HG02678 (cell line): ENCODE measurements around the gene TMEM234.

Experiments used
- ATAC-seq: cut with Tn5 transposase; IDR thresholded peaks from one replicate; pipeline ENCODE4 v1.9.1; 2021; ENCODE audit warnings: mild to moderate bottlenecking, moderate library complexity; ENCODE audit not compliant: unreplicated experiment

Gene TMEM234

GRCh38 chr1:32240140-32240951, 18.2 kb upstream of the TMEM234 start:
- ATAC-seq: peak; percentile 34

DNA sequence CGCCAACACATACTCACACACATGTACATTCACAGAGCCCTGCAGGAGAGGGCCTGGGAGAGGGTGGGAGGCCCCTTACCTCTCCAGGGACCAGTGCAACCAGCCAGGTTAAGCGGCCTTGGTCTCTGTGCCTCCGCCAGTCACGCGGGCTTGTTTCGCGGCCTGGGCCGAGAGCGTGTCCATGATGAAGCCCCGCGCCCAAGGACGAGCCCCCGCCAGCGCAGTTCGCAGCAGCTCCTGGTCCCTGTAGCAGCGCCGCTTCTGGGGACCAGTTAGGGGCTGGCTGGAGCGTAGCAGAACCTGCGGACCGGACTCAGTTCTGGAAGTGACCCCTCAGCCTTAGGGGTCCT, 17.6 kb upstream of the TMEM234 start:
- ATAC-seq: no peak

GRCh38 chr1:32239337-32239736, 17.2 kb upstream of the TMEM234 start:
- ATAC-seq: no peak

GRCh38 chr1:32234792-32235191, 12.6 kb upstream of the TMEM234 start:
- no peak for ATAC-seq

GRCh38 chr1:32232558-32233304, 10.6 kb upstream of the TMEM234 start:
- ATAC-seq: no peak

DNA sequence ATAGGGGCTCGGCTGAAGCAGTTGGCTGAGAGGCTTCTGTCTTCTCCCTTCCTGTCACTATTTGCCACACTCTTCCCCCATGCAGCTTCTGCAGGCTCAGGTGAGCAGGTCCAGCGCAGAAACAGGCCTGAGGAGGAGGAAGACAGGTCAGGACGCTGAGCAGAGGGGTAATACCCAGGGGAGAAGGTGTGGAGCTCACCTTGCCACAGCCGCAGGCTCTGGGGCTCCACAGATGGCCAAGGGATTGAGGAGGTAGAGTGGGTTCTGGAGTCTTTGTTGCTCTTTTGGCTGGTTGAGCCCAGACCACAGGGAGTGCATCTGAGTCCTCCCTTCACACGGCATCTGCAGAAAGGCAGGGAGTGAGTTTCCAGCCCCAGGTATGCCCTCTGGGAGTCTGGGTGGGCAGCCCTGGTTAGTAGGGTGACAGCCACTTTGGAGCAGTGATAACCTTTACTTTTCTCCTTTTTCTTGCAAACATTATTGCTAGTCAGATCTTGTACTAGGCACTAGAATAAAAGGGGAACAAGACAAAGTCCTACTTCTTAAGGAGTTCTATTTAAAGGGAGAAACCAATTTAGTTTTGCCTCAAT, 9.8 kb upstream of the TMEM234 start:
- no peak for ATAC-seq

DNA sequence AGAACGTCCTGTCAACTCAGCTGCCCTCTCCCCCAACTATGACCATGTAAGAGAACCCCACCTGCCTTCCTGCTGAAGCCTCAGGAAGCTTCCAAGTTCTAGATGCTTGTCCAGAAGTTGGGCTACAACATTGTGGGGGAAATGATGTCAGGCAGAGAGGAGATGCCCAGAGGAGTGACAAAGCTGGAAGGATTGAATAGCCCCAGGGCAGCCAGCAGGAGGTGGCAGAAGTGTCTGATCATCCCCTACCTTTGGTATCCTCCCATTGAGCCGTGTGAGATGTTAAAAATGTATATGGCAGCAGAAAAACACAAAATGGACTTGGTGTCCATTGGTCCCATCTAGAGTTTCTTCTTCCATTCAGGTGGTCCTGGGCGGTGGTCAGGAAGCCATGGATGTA, 6.6 kb upstream of the TMEM234 start:
- ATAC-seq: no peak

- ATAC-seq: no peak
Measured at GRCh38 chr1:32224285-32224684, 2.1 kb upstream of the TMEM234 start.

GRCh38 chr1:32223683-32224082, 1.5 kb upstream of the TMEM234 start:
- ATAC-seq: no peak

DNA sequence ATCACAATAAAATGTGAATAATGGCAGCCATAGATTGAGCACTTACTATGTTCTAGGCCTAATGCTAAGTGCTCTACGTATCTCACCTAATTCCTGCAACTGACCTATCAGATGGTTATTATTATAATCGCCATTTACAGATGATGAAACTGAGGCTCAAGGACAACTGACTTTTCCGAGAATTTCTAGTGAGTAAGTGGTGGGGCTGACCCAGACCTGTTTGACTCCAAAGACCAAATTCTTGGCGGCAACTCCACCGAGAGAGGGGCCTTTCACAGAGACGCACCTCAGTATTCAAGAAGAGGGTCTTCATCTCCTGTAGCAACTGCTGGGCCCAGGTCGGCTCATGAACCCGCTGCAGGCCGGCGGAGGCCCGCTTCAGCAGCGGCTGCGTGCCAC, 573 bp downstream of the TMEM234 start:
- no peak for ATAC-seq

GRCh38 chr1:32220746-32221580, 1.2 kb downstream of the TMEM234 start:
- ATAC-seq: no peak

DNA sequence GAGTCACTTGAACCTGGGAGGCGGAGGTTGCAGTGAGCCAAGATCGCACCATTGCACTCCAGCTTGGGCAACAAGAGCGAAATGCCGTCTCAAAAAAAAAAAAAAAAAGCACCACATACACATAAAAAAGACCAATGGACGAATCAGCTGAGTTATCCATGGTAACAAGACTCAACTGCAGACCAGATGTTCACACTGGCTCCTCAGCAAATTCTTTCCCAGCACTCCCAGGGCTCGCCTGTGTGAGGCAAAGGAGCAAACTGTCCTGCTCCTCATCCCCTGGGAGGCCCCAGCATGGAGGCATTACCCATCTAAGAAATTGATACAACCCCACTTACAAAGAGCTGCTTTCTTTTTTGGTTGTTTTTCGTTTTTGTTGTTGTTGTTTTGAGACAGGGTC, 3.1 kb downstream of the TMEM234 start:
- no peak for ATAC-seq

DNA sequence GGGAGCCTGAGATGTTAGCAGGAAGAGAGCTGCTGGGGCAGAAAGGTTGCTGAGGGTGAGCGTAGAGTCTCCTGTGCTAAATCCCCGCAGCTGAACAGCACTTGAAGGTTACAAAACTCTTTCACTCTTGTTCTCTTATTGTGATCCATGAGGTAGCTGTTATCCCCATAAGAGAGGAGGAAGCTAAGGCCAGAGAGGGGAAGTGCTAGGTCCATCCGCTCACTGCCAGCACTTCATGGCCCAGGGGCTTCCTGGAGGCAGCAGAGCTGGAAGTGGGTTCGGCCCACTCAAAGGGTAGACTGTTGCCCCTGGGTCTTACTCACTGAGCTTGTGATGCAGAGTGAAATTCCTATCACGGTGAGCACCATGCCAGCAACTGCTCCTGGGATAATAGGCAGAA, 5.6 kb downstream of the TMEM234 start:
- ATAC-seq: no peak

DNA sequence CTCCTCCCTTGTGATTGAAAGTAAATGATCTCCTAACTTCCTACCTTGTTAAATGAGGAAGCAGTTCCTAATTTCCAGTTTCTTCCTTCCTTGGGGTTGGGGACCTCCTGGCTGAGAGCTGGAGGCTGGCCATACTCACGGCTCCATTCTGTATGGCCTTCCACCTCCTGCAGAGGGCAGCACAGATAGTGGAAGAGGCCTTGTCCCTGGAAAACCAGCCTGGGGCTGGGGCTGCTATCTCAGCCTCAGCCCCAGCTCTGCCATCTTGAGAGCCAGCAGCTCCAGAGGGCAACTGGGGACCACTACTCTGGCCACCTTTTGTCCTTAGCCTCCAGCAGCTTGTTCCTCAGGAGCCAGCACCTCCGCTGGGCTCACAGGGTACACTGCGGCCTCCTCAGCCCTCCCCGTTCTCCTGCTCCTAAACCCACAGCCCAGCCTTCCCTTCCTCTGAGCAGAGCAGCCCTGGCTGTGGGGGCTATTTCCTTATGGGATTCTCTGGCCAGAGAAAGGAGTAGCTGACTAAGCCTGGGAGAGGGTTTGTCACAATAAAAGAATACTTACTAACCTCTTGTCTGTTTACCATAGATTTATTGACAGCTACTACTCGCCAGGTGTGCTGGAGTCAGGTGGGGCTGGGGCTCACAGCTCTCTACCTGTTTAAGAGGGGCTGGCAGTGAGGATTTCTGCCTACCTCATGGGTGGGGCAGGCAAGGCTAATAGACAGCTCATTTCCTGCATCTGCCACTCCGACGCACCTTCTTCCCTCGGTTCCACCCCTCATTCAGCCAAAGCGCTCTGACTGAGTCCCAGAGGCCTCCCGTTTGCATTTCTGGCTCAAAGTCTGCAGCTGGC, 6.3 kb downstream of the TMEM234 start:
- no peak for ATAC-seq

DNA sequence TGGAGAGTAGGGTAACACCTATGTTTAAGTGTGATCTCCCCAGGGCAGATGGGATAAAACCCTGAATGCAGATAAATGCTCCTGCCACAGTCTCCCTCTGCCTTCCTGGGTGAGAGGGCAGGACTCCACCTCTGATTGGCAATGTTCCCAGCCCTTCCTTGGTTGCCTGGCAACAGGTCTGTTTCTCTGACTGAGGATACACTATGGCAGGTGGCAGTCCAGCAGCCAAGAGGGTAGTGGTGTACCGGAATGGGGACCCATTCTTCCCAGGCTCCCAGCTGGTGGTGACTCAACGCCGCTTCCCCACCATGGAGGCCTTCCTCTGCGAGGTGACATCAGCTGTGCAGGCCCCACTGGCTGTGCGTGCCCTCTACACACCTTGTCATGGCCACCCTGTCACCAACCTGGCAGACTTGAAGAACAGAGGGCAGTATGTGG, 13.2 kb downstream of the TMEM234 start, which contains the start of gene DCDC2B:
TSS of gene DCDC2B (plus strand) at position 199 of the 438 bp plus-strand sequence. CDS start at position 204, 5 bp downstream.
- no peak for ATAC-seq

DNA sequence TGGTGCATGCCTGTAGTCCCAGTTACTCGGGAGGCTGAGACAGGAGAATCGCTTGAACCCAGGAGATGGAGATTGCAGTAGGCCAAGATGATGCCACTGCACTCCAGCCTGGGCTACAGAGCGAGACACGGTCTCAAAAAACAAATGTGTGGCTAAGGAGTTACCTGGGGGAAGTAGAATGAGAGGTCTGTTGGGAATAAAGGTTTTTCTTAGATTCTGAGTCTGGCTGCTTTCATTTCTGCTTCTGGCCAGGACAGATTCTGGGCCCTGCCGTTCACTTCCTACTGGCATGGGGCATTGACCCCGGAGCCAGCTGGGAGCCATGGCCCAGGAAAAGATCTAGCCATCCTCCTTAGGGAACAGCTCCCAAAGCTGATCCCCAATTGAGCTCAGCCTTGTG, 13.7 kb downstream of the TMEM234 start:
- no peak for ATAC-seq

GRCh38 chr1:32205401-32206370, 16.5 kb downstream of the TMEM234 start, which contains the start of gene IQCC:
Gene IQCC (plus strand): TSS chr1:32205671. CDS start chr1:32205682, 11 bp downstream.
- ATAC-seq: peak; percentile 62

- ATAC-seq: no peak
Measured at GRCh38 chr1:32204943-32205361, 17.2 kb downstream of the TMEM234 start.
